ENCODE measurements around the gene DIP2C.
A peak's percentile ranks its signal among the peaks of the same experiment; 100 is the strongest.
"Not testable (repeated sequence)": the region's sequence is repeated elsewhere in the genome, so short reads cannot be mapped to it uniquely, and the experiment has no call there.

DIP2C gene

GRCh38 chr10:343231-344220, 345.9 kb downstream of the DIP2C start:
- no peak for DNase-seq

- no peak for DNase-seq
These were observed 348.3 kb downstream of the DIP2C start for GRCh38 chr10:341081-341740.

GRCh38 chr10:340646-341045, 348.8 kb downstream of the DIP2C start:
- no peak for DNase-seq

- no peak for DNase-seq
These were observed 350.5 kb downstream of the DIP2C start for GRCh38 chr10:339038-339391.

- no peak for DNase-seq
These were observed 351.1 kb downstream of the DIP2C start for GRCh38 chr10:338171-339037.

- DNase-seq: no peak
These were observed 353.2 kb downstream of the DIP2C start for GRCh38 chr10:336247-336646.

GRCh38 chr10:335151-335800, 354.2 kb downstream of the DIP2C start:
- DNase-seq: no peak

- DNase-seq: no peak
These were observed 358.3 kb downstream of the DIP2C start for GRCh38 chr10:331186-331585.

- DNase-seq: no peak
These were observed 359.9 kb downstream of the DIP2C start for GRCh38 chr10:329361-330099.

GRCh38 chr10:327889-328852, 361.3 kb downstream of the DIP2C start:
- DNase-seq: no peak

- no peak for DNase-seq
These were observed 362.4 kb downstream of the DIP2C start for GRCh38 chr10:326894-327635.

GRCh38 chr10:326350-326749, 363.1 kb downstream of the DIP2C start:
- DNase-seq: no peak

GRCh38 chr10:325282-325681, 364.2 kb downstream of the DIP2C start:
- DNase-seq: no peak

GRCh38 chr10:324593-324992, 364.9 kb downstream of the DIP2C start:
- no peak for DNase-seq

- peak; percentile 8 for DNase-seq
These were observed 365.7 kb downstream of the DIP2C start for GRCh38 chr10:323651-324293.

- not testable (repeated sequence) for DNase-seq
These were observed 366.4 kb downstream of the DIP2C start for GRCh38 chr10:323046-323445.

- DNase-seq: no peak
These were observed 368.7 kb downstream of the DIP2C start for GRCh38 chr10:320771-321170.

GRCh38 chr10:317926-318325, 371.5 kb downstream of the DIP2C start:
- no peak for DNase-seq

- DNase-seq: no peak
These were observed 372.1 kb downstream of the DIP2C start for GRCh38 chr10:317271-317769.

Measured in suppressor macrophage treated with lipopolysaccharide for 4 hours (primary cell).